BE2C (cell line): ENCODE results near the gene HTR3B.
"Not testable (repeated sequence)": the region's sequence is repeated elsewhere in the genome, so short reads cannot be mapped to it uniquely, and the experiment has no call there.

Experiments used
- DNase-seq: peaks from one replicate; pipeline ENCODE4 v3.0.0-alpha.2; 2020
- H3K27me3 ChIP-seq: fragments of 250-450 bp; sonication (Bioruptor Pico); 2 replicates; pipeline ENCODE4 v1.5.1; 2020; ENCODE audit warnings: mild to moderate bottlenecking
- H3K36me3 ChIP-seq: fragments of 250-450 bp; sonication (Bioruptor Pico); 2 replicates; pipeline ENCODE4 v1.5.1; 2020; ENCODE audit warnings: mild to moderate bottlenecking
- H3K4me1 ChIP-seq: fragments of 250-450 bp; sonication (Bioruptor Pico); 2 replicates; pipeline ENCODE4 v1.5.1; 2020
- H3K4me3 ChIP-seq: 2 replicates; pipeline ENCODE4 v1.5.1; 2011; ENCODE audit warnings: low read depth, low read length
- H3K9me3 ChIP-seq: fragments of 250-450 bp; sonication (Bioruptor Pico); 2 replicates; pipeline ENCODE4 v1.5.1; 2020
- CTCF ChIP-seq: IDR thresholded peaks from 2 replicates; pipeline ENCODE4 v1.5.1; 2012; ENCODE audit warnings: mild to moderate bottlenecking, low read depth, low read length

The HTR3B gene

GRCh38 chr11:113934761-113935160, 30.2 kb downstream of the HTR3B start:
- H3K27me3 ChIP-seq = no peaks in the 10 kb centered on the region
- no peaks in the 10 kb centered on the region for H3K4me1 ChIP-seq
- H3K36me3 ChIP-seq = no peaks in the 10 kb centered on the region
- no peak for DNase-seq
- H3K4me3 ChIP-seq = no peak overlapping the region
- no peak for TF ChIP-seq CTCF
- H3K9me3 ChIP-seq = no peaks in the 10 kb centered on the region

DNA sequence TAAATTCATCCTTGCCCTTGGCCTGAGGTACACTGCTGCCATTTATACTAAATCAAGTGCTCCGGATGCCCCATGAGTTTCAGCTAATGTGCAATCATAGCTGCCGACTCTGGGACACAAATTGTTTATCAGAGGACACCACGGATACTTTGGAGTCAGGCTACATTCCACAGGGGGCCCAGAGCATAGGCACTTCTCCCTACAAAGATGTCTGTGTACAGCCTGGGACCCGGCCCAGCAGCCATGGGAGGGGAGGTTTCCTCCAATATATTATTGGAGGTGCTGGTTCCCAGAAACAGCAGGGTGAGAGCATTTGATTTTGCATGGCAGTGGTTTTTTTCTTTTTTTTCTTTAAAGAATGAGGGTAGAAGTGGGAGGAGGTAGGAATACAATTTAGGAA, 31.3 kb downstream of the HTR3B start:
- no peaks in the 10 kb centered on the region for H3K4me1 ChIP-seq
- H3K9me3 ChIP-seq = no peaks in the 10 kb centered on the region
- H3K36me3 ChIP-seq = no peaks in the 10 kb centered on the region
- TF ChIP-seq CTCF = no peak
- DNase-seq = no peak
- no peak overlapping the region for H3K4me3 ChIP-seq
- H3K27me3 ChIP-seq = no peaks in the 10 kb centered on the region

GRCh38 chr11:113937918-113938317, 33.3 kb downstream of the HTR3B start:
- Histone ChIP-seq H3K4me3 (no peak overlapping the region), H3K4me1 (no peaks in the 10 kb centered on the region), H3K9me3 (no peaks in the 10 kb centered on the region), H3K27me3 (no peaks in the 10 kb centered on the region), H3K36me3 (no peaks in the 10 kb centered on the region)
- no peak for DNase-seq
- no peak for TF ChIP-seq CTCF

GRCh38 chr11:113942256-113942655, 37.7 kb downstream of the HTR3B start:
- Histone ChIP-seq H3K36me3 (no peaks in the 10 kb centered on the region), H3K9me3 (no peaks in the 10 kb centered on the region), H3K4me3 (no peak overlapping the region), H3K27me3 (no peaks in the 10 kb centered on the region), H3K4me1 (no peaks in the 10 kb centered on the region)
- TF ChIP-seq CTCF = no peak
- DNase-seq = no peak

DNA sequence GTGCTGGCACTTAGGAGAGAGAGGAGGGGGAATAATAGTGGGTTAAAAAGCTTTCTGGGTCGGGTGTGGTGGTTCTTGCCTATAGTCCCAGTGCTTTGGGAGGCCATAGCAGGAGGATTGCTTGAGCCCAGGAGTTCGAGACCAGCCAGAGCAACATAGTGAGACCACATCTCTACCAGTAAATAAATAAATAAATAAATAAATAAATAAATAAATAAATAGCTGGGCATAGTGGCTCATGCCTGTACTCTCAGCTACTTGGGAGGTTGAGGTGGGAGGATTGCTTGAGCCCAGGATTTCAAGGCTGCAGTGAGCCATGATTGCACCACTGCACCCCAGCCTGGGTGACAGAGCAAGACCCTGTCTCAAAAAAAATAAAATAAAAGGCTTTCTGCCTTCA, 41.6 kb downstream of the HTR3B start:
- H3K27me3 ChIP-seq, H3K4me3 ChIP-seq, H3K36me3 ChIP-seq, H3K9me3 ChIP-seq, DNase-seq, H3K4me1 ChIP-seq: not testable (repeated sequence)

- no peak for DNase-seq
- Histone ChIP-seq H3K36me3 (no peaks in the 10 kb centered on the region), H3K27me3 (no peaks in the 10 kb centered on the region)
Observed at GRCh38 chr11:113947994-113948393, 43.4 kb downstream of the HTR3B start.

More at GRCh38 chr11:113947994-113948393, 43.4 kb downstream of the HTR3B start:
- Histone ChIP-seq H3K4me1 (peaks cover 11% of the 10 kb centered on the region), H3K9me3 (no peaks in the 10 kb centered on the region), H3K4me3 (no peak overlapping the region)
- no peak for TF ChIP-seq CTCF
